ENCODE results near the gene BUB1B.

BUB1B gene

GRCh38 chr15:40263024-40263754 lies 102.3 kb downstream of the BUB1B start:
- TF ChIP-seq CTCF (IDR thresholded peaks at IDR 0.05), result no peak
- no peak for TF ChIP-seq ZFX (IDR thresholded peaks at IDR 0.05; ENCODE audit: borderline replicate concordance)
- H3K27ac ChIP-seq, result no peak overlapping the region

GRCh38 chr15:40264321-40265153 lies 103.7 kb downstream of the BUB1B start:
- no peak overlapping the region for H3K27ac ChIP-seq
- no peak for TF ChIP-seq ZFX (IDR thresholded peaks at IDR 0.05; ENCODE audit: borderline replicate concordance)
- no peak for TF ChIP-seq CTCF (IDR thresholded peaks at IDR 0.05)

- TF ChIP-seq CTCF (IDR thresholded peaks at IDR 0.05), result no peak
- TF ChIP-seq ZFX (IDR thresholded peaks at IDR 0.05; ENCODE audit: borderline replicate concordance), result no peak
- no peak overlapping the region for H3K27ac ChIP-seq
Observed at GRCh38 chr15:40265355-40265754, 104.5 kb downstream of the BUB1B start.

GRCh38 chr15:40265875-40266274 lies 105.0 kb downstream of the BUB1B start:
- H3K27ac ChIP-seq, result no peak overlapping the region
- TF ChIP-seq CTCF (IDR thresholded peaks at IDR 0.05) (no peak), ZFX (IDR thresholded peaks at IDR 0.05; ENCODE audit: borderline replicate concordance) (no peak)

GRCh38 chr15:40266828-40267304 lies 106.0 kb downstream of the BUB1B start:
- TF ChIP-seq ZFX (IDR thresholded peaks at IDR 0.05; ENCODE audit: borderline replicate concordance), result no peak
- no peak for TF ChIP-seq CTCF (IDR thresholded peaks at IDR 0.05)
- no peak overlapping the region for H3K27ac ChIP-seq

GRCh38 chr15:40267670-40268069 lies 106.8 kb downstream of the BUB1B start:
- TF ChIP-seq ZFX (IDR thresholded peaks at IDR 0.05; ENCODE audit: borderline replicate concordance) (no peak), CTCF (IDR thresholded peaks at IDR 0.05) (no peak)
- no peak overlapping the region for H3K27ac ChIP-seq

- H3K27ac ChIP-seq, result no peak overlapping the region
- TF ChIP-seq CTCF (IDR thresholded peaks at IDR 0.05), result no peak
- no peak for TF ChIP-seq ZFX (IDR thresholded peaks at IDR 0.05; ENCODE audit: borderline replicate concordance)
Observed at GRCh38 chr15:40269604-40270003, 108.7 kb downstream of the BUB1B start.
